ENCODE measurements around the gene NANS.

DNA sequence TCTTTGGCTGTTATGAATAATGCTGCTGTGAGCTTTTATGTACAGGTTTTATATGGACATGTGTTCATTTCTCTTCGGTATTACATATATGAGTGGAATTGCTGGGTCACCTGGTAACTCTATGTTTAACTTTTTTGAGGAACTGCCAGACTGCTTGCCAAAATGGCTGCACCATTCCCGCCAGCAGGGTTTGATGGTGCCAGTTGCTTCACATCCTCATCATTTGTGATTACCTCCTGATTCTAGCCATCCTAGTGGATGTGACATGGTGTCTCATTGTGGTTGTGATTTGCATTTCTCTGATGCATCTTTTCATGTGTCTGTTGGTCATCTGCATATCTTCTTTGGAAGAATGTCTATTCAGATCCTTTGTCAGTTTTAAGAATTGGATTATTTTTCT is 10.7 kb downstream of the NANS start:
- TF ChIP-seq, protein P1, sequence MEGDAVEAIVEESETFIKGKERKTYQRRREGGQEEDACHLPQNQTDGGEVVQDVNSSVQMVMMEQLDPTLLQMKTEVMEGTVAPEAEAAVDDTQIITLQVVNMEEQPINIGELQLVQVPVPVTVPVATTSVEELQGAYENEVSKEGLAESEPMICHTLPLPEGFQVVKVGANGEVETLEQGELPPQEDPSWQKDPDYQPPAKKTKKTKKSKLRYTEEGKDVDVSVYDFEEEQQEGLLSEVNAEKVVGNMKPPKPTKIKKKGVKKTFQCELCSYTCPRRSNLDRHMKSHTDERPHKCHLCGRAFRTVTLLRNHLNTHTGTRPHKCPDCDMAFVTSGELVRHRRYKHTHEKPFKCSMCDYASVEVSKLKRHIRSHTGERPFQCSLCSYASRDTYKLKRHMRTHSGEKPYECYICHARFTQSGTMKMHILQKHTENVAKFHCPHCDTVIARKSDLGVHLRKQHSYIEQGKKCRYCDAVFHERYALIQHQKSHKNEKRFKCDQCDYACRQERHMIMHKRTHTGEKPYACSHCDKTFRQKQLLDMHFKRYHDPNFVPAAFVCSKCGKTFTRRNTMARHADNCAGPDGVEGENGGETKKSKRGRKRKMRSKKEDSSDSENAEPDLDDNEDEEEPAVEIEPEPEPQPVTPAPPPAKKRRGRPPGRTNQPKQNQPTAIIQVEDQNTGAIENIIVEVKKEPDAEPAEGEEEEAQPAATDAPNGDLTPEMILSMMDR (IDR thresholded peaks at IDR 0.05): no peak
- no peak for TF ChIP-seq POLR2A (IDR thresholded peaks at IDR 0.05)
